Stomach (tissue), 4 donors: ENCODE data around the gene NASP.

Experiments
- POLR2A ChIP-seq, 4 donors: fragments of 450-650 bp; IDR thresholded peaks; one replicate each; pipeline ENCODE4 v1.6.1; 2016; ENCODE audit warnings: antibody characterized with exemption in 4 of 4, control low read depth in 2 of 4, mild to moderate bottlenecking in 1 of 4, moderate library complexity in 1 of 4
- TF ChIP-seq, protein P1 (sequence below), 7 experiments: fragments of 450-650 bp in 4 of 7; fragments of 200-600 bp in 3 of 7; sonication (generic) in 3 of 7; IDR thresholded peaks; one replicate each; pipeline ENCODE4 v1.5.1; 2016 to 2019; ENCODE audit warnings: antibody characterized with exemption in 7 of 7, control low read depth in 2 of 7, mild to moderate bottlenecking in 1 of 7

DNA sequence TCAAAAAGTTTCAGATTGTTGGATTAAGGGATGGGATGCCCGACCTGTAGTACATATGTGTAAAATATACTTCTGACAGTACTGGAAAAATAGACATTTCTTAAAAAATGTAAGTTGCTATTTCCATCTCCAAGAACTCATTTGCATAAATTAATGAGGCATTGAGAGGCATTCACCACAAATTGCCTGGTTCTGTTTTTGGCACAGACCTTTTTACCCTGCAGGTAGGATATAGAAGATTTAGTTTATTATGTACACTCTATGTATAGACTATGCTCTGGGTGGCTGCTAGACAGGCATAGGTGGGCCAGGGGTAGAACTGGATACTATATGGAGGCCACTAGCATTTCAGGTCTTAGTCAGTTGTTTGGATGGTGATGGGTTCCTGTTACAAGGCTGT is 32.0 kb downstream of the NASP start:
- TF ChIP-seq POLR2A (IDR thresholded peaks at IDR 0.05), result no peak
- TF ChIP-seq, protein P1, sequence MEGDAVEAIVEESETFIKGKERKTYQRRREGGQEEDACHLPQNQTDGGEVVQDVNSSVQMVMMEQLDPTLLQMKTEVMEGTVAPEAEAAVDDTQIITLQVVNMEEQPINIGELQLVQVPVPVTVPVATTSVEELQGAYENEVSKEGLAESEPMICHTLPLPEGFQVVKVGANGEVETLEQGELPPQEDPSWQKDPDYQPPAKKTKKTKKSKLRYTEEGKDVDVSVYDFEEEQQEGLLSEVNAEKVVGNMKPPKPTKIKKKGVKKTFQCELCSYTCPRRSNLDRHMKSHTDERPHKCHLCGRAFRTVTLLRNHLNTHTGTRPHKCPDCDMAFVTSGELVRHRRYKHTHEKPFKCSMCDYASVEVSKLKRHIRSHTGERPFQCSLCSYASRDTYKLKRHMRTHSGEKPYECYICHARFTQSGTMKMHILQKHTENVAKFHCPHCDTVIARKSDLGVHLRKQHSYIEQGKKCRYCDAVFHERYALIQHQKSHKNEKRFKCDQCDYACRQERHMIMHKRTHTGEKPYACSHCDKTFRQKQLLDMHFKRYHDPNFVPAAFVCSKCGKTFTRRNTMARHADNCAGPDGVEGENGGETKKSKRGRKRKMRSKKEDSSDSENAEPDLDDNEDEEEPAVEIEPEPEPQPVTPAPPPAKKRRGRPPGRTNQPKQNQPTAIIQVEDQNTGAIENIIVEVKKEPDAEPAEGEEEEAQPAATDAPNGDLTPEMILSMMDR (IDR thresholded peaks at IDR 0.05), result no peak
